ES-I3 (cell line): ENCODE results near the gene FBXO31.
"Not testable (repeated sequence)": the region's sequence is repeated elsewhere in the genome, so short reads cannot be mapped to it uniquely, and the experiment has no call there.

Experiments
- H3K36me3 ChIP-seq: 2 replicates; pipeline ENCODE4 v1.6.1; 2013; ENCODE audit warnings: mild to moderate bottlenecking, low read length, control low read depth, moderate library complexity; ENCODE audit not compliant: insufficient read depth
- H3K4me1 ChIP-seq: 2 replicates; pipeline ENCODE4 v1.6.1; 2013; ENCODE audit warnings: mild to moderate bottlenecking, control low read depth, low read length; ENCODE audit not compliant: insufficient read depth
- H3K9ac ChIP-seq: 2 replicates; pipeline ENCODE4 v1.6.1; 2013; ENCODE audit warnings: low read depth, mild to moderate bottlenecking, low read length, moderate library complexity
- H3K9me3 ChIP-seq: 2 replicates; pipeline ENCODE4 v1.6.1; 2013; ENCODE audit warnings: mild to moderate bottlenecking, low read length, moderate library complexity; ENCODE audit not compliant: control insufficient read depth, insufficient read depth

The FBXO31 gene

GRCh38 chr16:87342978-87343752 is 40.4 kb downstream of the FBXO31 start:
- no peak overlapping the region for H3K9ac ChIP-seq
- H3K4me1 ChIP-seq, result peaks cover 7% of the 10 kb centered on the region; the same call in 1 of the 2 replicates
- H3K9me3 ChIP-seq, result no peaks in the 10 kb centered on the region
- peaks cover 6% of the 10 kb centered on the region; the same call in 1 of the 2 replicates for H3K36me3 ChIP-seq

DNA sequence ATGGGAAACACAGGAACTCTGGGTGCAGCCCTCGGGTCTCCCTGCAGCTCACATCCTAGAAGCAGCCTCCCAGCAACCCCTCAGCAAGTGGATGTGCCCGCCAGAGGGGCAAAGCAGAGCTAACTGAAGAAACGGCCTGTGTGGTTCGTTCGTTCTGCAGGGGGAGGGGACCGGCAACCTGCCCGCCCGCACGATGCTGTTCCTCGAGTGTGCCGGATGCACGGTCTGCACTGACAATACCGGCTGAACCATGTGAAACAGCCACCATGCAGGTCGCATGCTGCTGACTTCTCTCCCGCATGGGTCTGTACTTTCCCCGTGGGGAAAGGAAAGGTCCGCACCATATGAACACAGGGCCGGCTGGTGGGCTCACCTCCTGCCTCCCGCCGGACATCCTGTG is 41.1 kb downstream of the FBXO31 start:
- Histone ChIP-seq H3K9me3 (no peaks in the 10 kb centered on the region), H3K9ac (no peak overlapping the region), H3K36me3 (peaks cover 6% of the 10 kb centered on the region; the same call in 1 of the 2 replicates), H3K4me1 (peaks cover 7% of the 10 kb centered on the region; the same call in 1 of the 2 replicates)

DNA sequence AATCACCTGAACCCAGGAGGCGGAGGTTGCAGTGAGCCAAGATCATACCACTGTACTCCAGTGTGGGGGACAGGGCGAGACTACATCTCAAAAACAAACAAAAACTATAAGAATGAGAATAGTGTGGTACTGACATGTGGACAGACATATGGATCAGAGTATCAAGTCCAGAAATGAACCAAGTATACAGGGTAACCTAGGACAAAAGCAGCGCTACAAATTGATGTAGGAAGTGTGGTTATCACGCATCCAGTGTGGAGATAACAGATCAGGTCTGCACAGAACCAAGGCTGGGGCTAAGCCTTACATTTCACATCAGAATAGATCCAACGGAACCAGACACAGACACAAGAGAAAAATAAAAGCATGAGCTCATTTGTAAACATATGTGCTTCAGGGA is 43.4 kb downstream of the FBXO31 start:
- H3K36me3 ChIP-seq, result peaks cover 6% of the 10 kb centered on the region; the same call in 1 of the 2 replicates
- H3K9ac ChIP-seq, result no peak overlapping the region
- H3K4me1 ChIP-seq, result no peaks in the 10 kb centered on the region; the same call in 1 of the 2 replicates

GRCh38 chr16:87339724-87340105 is 43.9 kb downstream of the FBXO31 start:
- H3K9ac ChIP-seq, H3K9me3 ChIP-seq, H3K36me3 ChIP-seq, H3K4me1 ChIP-seq: not testable (repeated sequence)

More for the DNA sequence above, 43.4 kb downstream of the FBXO31 start:
- no peaks in the 10 kb centered on the region for H3K9me3 ChIP-seq

- peaks cover 6% of the 10 kb centered on the region; the same call in 1 of the 2 replicates for H3K36me3 ChIP-seq
- no peaks in the 10 kb centered on the region for H3K9me3 ChIP-seq
- H3K9ac ChIP-seq, result no peak overlapping the region
- no peaks in the 10 kb centered on the region for H3K4me1 ChIP-seq
Measured at GRCh38 chr16:87339086-87339723, 44.4 kb downstream of the FBXO31 start.

- H3K36me3 ChIP-seq, result peaks cover 6% of the 10 kb centered on the region; the same call in 1 of the 2 replicates
- H3K9ac ChIP-seq, result no peak overlapping the region
- no peaks in the 10 kb centered on the region for H3K9me3 ChIP-seq
- no peaks in the 10 kb centered on the region for H3K4me1 ChIP-seq
Measured at GRCh38 chr16:87338155-87338765, 45.3 kb downstream of the FBXO31 start.

DNA sequence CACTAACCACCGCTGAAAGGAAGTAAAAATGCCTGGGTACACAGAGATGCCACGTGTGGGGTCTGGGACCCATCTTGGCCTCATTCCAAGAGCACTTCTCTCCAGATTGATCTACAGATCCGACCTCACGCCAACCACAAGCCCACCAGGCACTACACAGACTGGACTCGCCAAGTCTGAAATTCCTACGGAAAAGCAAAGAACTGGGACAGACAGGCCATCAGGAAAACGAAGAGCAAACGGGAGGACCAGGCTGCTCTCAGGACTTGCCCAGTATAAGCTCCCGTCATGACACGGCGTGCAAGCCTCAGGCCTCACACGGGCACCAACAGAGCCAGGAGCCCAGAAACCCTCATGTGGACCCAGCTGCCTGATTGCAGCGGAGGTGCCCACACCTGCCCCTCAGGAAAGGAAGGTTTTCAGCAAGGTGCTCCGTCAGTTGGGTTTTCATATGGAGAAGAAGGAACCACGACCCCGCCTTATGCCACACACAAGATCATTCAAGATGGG is 46.3 kb downstream of the FBXO31 start:
- H3K36me3 ChIP-seq, result no peaks in the 10 kb centered on the region
- H3K9ac ChIP-seq, result no peak overlapping the region
- H3K9me3 ChIP-seq, result no peaks in the 10 kb centered on the region
- no peaks in the 10 kb centered on the region for H3K4me1 ChIP-seq

DNA sequence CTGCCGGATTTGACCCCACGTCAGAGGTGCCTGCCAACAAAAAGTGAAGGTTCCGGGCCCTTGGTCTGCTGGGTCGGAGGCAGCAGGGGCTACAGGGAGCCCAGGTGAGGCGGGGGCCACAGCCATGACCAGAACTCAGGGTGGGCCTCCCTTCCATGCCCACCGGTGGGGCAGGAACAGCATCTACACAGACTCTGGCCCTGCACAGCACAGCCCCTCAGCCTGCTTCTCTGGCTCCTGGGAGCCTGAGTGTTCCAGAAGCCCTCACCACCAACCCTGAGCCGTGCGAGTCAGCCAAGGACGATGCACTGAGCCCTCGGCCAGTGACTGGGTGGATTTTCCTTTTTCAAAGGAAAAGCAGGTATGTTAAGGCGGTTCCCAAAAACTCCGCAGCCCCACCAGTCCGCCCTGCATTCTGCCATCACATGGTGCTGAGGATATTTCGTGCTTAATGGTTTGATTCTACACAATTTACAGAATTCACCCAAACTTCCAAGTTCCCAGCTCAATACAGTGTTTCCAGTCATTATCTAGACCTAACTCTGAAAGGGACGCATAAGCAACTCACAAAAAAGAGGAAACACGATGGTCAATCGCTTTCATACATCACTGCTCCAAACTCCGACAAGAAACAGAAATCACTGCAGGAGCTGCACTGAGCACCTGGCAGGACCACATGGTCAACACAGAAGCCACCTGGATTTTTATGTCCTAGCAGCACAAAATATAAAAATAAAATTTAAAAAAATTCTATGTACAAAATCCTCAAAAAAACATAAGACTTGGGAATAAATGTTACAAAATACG is 46.9 kb downstream of the FBXO31 start:
- H3K9ac ChIP-seq, result no peak overlapping the region

GRCh38 chr16:87335625-87336433 is 47.7 kb downstream of the FBXO31 start:
- H3K9ac ChIP-seq, result no peak overlapping the region
- H3K4me1 ChIP-seq, result no peaks in the 10 kb centered on the region
- H3K9me3 ChIP-seq, result no peaks in the 10 kb centered on the region
- H3K36me3 ChIP-seq, result no peaks in the 10 kb centered on the region

More for the DNA sequence above, 46.9 kb downstream of the FBXO31 start:
- no peaks in the 10 kb centered on the region for H3K4me1 ChIP-seq
- no peaks in the 10 kb centered on the region for H3K36me3 ChIP-seq
- no peaks in the 10 kb centered on the region for H3K9me3 ChIP-seq

- H3K9ac ChIP-seq, result no peak overlapping the region
- no peaks in the 10 kb centered on the region for H3K4me1 ChIP-seq
- H3K36me3 ChIP-seq, result peaks cover 4% of the 10 kb centered on the region; the same call in 1 of the 2 replicates
- no peaks in the 10 kb centered on the region for H3K9me3 ChIP-seq
Measured at GRCh38 chr16:87334651-87335624, 48.6 kb downstream of the FBXO31 start.

DNA sequence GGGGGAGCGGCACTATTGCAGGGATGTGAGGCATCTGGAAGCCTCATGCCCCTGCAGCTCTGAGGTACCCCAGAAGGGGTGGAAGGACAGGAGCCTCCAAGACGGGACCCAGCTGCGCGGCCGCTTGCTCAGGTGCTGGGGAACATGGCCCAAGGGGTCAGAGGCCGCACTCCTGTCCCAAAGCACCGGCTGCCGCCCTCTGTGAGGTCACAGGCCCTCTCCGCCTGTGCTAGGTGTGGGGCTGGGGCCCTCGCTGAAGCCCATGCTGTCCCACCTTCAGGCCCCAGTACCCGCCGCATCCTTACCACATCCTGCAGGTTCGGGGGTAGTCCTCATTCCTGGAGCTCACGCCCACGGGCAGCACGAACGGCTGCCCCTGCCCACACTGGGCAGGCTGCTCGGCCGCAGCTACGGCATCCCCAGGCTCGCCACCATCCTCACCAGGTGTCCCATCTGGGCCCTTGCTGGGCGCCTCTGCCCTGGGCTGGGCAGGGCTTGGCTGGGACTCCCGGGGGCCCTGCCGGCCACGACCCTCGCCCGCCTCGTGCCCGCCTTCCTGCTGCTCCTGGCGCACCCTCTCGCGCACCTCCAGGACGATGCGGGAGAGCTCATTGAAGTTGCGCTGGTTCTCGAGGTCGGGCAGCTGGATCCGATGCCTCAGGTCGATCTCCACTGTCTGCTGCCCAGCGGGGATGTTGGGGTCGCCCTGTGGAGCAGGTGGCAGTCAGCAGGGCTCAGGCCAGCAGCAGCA is 49.8 kb downstream of the FBXO31 start:
- Histone ChIP-seq H3K9me3 (no peaks in the 10 kb centered on the region), H3K4me1 (no peaks in the 10 kb centered on the region), H3K36me3 (peaks cover 4% of the 10 kb centered on the region; the same call in 1 of the 2 replicates), H3K9ac (no peak overlapping the region)

- H3K9ac ChIP-seq, result no peak overlapping the region
- no peaks in the 10 kb centered on the region for H3K4me1 ChIP-seq
- H3K9me3 ChIP-seq, result no peaks in the 10 kb centered on the region
- H3K36me3 ChIP-seq, result peaks cover 4% of the 10 kb centered on the region; the same call in 1 of the 2 replicates
Measured at GRCh38 chr16:87333101-87333500, 50.5 kb downstream of the FBXO31 start.
